PC-9 (cell line): ENCODE results near the gene GIPC3. TPM values are rescaled to one million over a fixed set of nuclear protein-coding genes. Genes with fewer than 3 reads are reported as not detected.

Experiments used
- BruUV-seq: library from RNA; stranded (reverse); fragments of 400-500 nt; replicated peaks from 2 replicates; lab custom pipeline; 2021; lab: Mats Ljungman, UMichigan
- CTCF ChIA-PET: fragments of 300-600 bp; sonication (Branson Sonifier 250); formaldehyde crosslinking; loops from one replicate; lab custom pipeline; 2022; ENCODE audit warnings: antibody characterized with exemption; lab: Charles Lee
- POLR2A ChIA-PET: fragments of 300-600 bp; sonication (Branson Sonifier 250); formaldehyde crosslinking; loops from one replicate; lab custom pipeline; 2022; ENCODE audit warnings: antibody characterized with exemption; ENCODE audit not compliant: unreplicated experiment; lab: Charles Lee
- DNase-seq, 2 experiments: peaks; one replicate each; pipeline versions ENCODE4 v3.0.0 to v3.0.0-alpha.2; 2015 to 2022; ENCODE audit warnings: mixed read lengths in 1 of 2
- H2AFZ ChIP-seq: fragments of 200-600 bp; sonication (generic); 2 replicates; pipeline ENCODE4 v1.8.1; 2017; ENCODE audit warnings: antibody characterized with exemption
- H3F3A ChIP-seq: fragments of 200-600 bp; sonication (generic); 2 replicates; pipeline ENCODE4 v1.8.1; 2017; ENCODE audit warnings: antibody characterized with exemption, mild to moderate bottlenecking, low read depth; ENCODE audit not compliant: insufficient read depth
- H3K27ac ChIP-seq: fragments of 200-600 bp; sonication (generic); 2 replicates; pipeline ENCODE4 v1.6.1; 2016; ENCODE audit warnings: mixed run types
- H3K27me3 ChIP-seq: fragments of 200-600 bp; sonication (generic); 2 replicates; pipeline ENCODE4 v1.6.1; 2016; ENCODE audit warnings: low read depth, mixed run types; ENCODE audit not compliant: insufficient read depth
- H3K36me3 ChIP-seq: fragments of 200-600 bp; sonication (generic); 2 replicates; pipeline ENCODE4 v1.6.1; 2016; ENCODE audit warnings: low read depth, mixed run types
- H3K4me1 ChIP-seq: fragments of 200-600 bp; sonication (generic); replicated peaks from 2 replicates; pipeline ENCODE4 v1.6.1; 2016; ENCODE audit warnings: mixed run types; ENCODE audit not compliant: insufficient read depth
- H3K4me2 ChIP-seq: fragments of 200-600 bp; sonication (generic); 2 replicates; pipeline ENCODE4 v1.6.1; 2017; ENCODE audit warnings: mixed run types
- H3K4me3 ChIP-seq: fragments of 200-600 bp; sonication (generic); 2 replicates; pipeline ENCODE4 v1.6.1; 2016; ENCODE audit warnings: mixed run types
- H3K79me2 ChIP-seq: fragments of 200-600 bp; sonication (generic); 2 replicates; pipeline ENCODE4 v1.6.1; 2017; ENCODE audit warnings: low read depth, mixed run types
- H3K9me2 ChIP-seq: fragments of 200-600 bp; sonication (generic); 2 replicates; pipeline ENCODE4 v1.8.1; 2017; ENCODE audit warnings: mild to moderate bottlenecking; ENCODE audit not compliant: insufficient read depth
- H3K9me3 ChIP-seq: fragments of 200-600 bp; sonication (generic); 2 replicates; pipeline ENCODE4 v1.8.1; 2016; ENCODE audit warnings: low read depth; ENCODE audit not compliant: insufficient read depth
- H4K20me1 ChIP-seq: fragments of 200-600 bp; sonication (generic); 2 replicates; pipeline ENCODE4 v1.8.1; 2017; ENCODE audit not compliant: insufficient read depth
- EZH2 ChIP-seq: fragments of 200-600 bp; sonication (generic); IDR thresholded peaks from 2 replicates; pipeline ENCODE4 v1.8.0; 2017; ENCODE audit warnings: antibody characterized with exemption, low read depth
- intact Hi-C: fragments of 100-400 bp; cut with micrococcal nuclease; formaldehyde crosslinking; loops from one replicate; pipeline ENCODE4 v1.10.0; 2022; ENCODE audit not compliant: unreplicated experiment
- total RNA-seq: library from RNA; stranded (reverse); gene quantifications from 2 replicates; pipeline ENCODE4 v1.2.3, GENCODE V29; 2021
- TF ChIP-seq, protein P1 (sequence below): fragments of 200-600 bp; sonication (generic); conservative IDR thresholded peaks from 2 replicates; pipeline ENCODE4 v1.6.1; 2017; ENCODE audit warnings: mixed run types, antibody characterized with exemption, mild to moderate bottlenecking, moderate library complexity

GIPC3 gene
- total RNA-seq, 1 experiment from 2014 or later: not detected

DNA sequence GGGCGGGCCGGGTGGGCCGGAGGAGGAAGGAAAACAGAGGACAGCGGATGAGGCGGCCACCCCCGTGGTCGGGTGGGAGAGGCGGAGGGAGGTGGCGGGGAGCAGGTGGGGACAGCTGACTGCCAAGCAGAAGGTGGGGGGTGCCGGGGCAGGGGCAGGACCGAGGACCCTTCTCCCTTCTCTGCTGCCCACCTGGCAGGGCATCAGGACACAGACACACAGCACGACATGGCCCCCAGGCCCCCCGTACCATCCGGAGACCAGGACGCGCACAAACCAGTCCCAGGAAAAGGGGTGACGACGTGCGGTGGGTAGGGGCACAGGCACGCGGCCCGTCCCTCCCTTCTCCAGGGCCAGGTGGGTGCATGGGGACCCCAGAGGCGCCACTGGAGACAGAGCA, 52.3 kb downstream of the GIPC3 start:
- no peak overlapping the region for H2AFZ ChIP-seq
- H3K27ac ChIP-seq: no peak overlapping the region
- H4K20me1 ChIP-seq: no peaks in the 10 kb centered on the region
- no peak for DNase-seq
- H3K4me2 ChIP-seq: no peak overlapping the region
- H3K9me2 ChIP-seq: no peaks in the 10 kb centered on the region
- TF ChIP-seq EZH2: no peak
- TF ChIP-seq, protein P1, sequence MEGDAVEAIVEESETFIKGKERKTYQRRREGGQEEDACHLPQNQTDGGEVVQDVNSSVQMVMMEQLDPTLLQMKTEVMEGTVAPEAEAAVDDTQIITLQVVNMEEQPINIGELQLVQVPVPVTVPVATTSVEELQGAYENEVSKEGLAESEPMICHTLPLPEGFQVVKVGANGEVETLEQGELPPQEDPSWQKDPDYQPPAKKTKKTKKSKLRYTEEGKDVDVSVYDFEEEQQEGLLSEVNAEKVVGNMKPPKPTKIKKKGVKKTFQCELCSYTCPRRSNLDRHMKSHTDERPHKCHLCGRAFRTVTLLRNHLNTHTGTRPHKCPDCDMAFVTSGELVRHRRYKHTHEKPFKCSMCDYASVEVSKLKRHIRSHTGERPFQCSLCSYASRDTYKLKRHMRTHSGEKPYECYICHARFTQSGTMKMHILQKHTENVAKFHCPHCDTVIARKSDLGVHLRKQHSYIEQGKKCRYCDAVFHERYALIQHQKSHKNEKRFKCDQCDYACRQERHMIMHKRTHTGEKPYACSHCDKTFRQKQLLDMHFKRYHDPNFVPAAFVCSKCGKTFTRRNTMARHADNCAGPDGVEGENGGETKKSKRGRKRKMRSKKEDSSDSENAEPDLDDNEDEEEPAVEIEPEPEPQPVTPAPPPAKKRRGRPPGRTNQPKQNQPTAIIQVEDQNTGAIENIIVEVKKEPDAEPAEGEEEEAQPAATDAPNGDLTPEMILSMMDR: no peak
- no peak overlapping the region for H3K4me3 ChIP-seq
- no peaks in the 10 kb centered on the region for H3K79me2 ChIP-seq
- CTCF ChIA-PET: no interaction called here
- no peaks in the 10 kb centered on the region for H3K4me1 ChIP-seq
- POLR2A ChIA-PET: no interaction called here
- H3K27me3 ChIP-seq: no peaks in the 10 kb centered on the region
- no TSS peak for BruUV-seq
- intact Hi-C loops: no loop called here
- no peaks in the 10 kb centered on the region for H3K9me3 ChIP-seq
- H3F3A ChIP-seq: no peaks in the 10 kb centered on the region
- no peaks in the 10 kb centered on the region for H3K36me3 ChIP-seq

DNA sequence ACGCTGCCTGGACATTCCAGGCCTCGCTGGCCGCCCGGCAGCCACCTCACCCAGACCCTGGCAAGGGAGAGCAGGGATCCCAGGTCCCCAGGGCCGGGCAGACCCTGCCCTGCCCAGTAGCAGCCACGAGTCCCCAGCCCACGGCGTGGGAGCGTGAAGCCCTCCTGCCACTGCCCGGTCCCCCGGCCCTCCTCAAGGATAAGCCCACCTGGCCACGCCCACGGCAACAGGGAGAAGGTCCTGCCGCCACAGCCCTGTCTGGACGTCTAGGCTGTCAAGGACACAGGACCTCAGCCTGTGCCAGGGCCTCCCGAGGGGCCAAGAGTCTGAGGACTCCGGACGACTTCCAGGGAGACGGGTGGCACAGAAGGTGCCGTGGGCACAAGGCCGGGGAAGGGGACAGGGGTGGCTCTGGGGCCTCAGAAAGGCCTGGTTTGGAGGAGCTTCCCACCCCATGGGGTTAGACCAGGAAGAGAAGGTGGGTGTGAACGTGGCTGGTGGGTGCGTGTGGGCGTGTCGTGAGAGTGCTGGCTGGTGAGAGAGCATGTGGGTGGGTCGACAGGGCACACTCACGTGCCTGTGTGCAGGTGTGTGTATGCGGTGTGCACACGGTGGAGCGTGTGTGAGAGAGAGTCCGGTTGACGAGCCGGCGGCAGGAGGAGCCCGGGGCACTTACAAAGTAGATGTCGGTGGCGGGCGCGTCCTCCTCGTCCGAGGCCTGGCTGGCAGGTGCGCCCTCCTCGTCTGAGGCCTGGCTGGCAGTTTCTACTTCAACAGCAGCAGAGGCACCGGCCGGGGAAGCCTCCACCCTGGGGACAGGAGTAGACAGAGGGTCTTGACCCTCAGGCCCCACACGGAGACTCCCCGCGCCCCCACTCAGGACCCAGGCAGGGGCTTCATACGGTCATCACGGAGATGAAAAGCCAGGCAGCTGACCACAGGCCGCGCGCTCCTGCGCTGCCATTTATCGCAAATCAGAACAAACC, 53.2 kb downstream of the GIPC3 start:
- POLR2A ChIA-PET: no interaction called here
- no peak overlapping the region for H3K27ac ChIP-seq
- intact Hi-C loops: no loop called here
- H3F3A ChIP-seq: no peaks in the 10 kb centered on the region
- H3K9me2 ChIP-seq: no peaks in the 10 kb centered on the region
- H3K79me2 ChIP-seq: no peaks in the 10 kb centered on the region
- H2AFZ ChIP-seq: no peak overlapping the region
- no peak overlapping the region for H3K4me3 ChIP-seq
- no peaks in the 10 kb centered on the region for H3K9me3 ChIP-seq
- H3K4me2 ChIP-seq: no peak overlapping the region
- H4K20me1 ChIP-seq: no peaks in the 10 kb centered on the region
- H3K36me3 ChIP-seq: no peaks in the 10 kb centered on the region
- DNase-seq: no peak
- no peaks in the 10 kb centered on the region for H3K4me1 ChIP-seq
- H3K27me3 ChIP-seq: no peaks in the 10 kb centered on the region
- no TSS peak for BruUV-seq
- CTCF ChIA-PET: no interaction called here
- TF ChIP-seq EZH2: no peak
- TF ChIP-seq, protein P1: no peak

DNA sequence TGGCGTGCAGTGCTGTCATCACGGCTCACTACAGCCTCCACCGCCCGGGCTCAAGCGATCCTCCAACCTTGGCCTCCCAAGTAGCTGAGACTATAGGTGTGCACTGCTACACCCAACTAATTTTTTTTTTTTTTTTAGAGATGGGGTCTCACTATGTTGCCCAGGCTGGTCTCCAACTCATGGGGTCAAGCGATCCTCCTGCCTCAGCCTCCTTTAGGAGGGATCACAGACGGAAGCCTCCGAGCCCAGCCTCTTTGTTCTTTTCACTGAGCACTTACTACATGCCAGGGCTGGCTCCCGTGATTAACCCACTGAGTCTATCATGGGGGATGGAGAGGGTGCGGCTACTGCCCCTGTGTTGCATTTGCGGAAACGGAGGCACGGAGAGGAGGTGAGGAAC, 54.2 kb downstream of the GIPC3 start:
- Histone ChIP-seq H3K27ac (no peak overlapping the region), H3K36me3 (no peaks in the 10 kb centered on the region), H3K4me1 (no peaks in the 10 kb centered on the region), H3K4me3 (no peak overlapping the region), H4K20me1 (no peaks in the 10 kb centered on the region), H3K9me3 (no peaks in the 10 kb centered on the region), H3K9me2 (no peaks in the 10 kb centered on the region), H3K27me3 (no peaks in the 10 kb centered on the region), H3F3A (no peaks in the 10 kb centered on the region), H2AFZ (no peak overlapping the region), H3K79me2 (no peaks in the 10 kb centered on the region), H3K4me2 (no peak overlapping the region)
- TF ChIP-seq, protein P1: no peak
- TF ChIP-seq EZH2: no peak
- BruUV-seq: no TSS peak
- DNase-seq: no peak
- CTCF ChIA-PET: no interaction called here
- intact Hi-C loops: no loop called here
- POLR2A ChIA-PET: no interaction called here
